ENCODE data around the gene ZDHHC17.

Gene ZDHHC17

DNA sequence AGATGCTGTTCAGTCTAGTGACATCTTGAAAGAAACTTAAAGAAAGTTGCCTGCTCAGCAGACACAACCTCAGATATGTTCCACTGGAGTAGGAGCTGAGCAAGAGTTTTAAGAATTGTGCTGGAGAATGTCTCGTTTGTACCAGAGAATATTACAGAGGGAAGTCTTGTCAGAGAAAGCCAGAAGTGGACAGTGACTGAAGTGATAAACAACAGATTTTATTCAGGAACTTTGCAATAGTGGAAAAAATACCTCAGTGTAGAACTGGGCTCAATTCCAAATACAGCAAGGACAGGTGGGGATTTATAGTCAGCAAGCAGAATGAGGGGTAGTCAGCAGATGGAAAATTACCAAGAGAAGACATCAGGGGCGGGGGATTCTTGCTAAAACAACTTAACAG lies 18.6 kb downstream of the ZDHHC17 start:
- TF ChIP-seq FOXM1 (IDR thresholded peaks at IDR 0.05; ENCODE audit: borderline replicate concordance, low read depth) (no peak), NFIC (IDR thresholded peaks at IDR 0.05) (no peak)
- TF ChIP-seq, protein P1, sequence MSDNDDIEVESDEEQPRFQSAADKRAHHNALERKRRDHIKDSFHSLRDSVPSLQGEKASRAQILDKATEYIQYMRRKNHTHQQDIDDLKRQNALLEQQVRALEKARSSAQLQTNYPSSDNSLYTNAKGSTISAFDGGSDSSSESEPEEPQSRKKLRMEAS (IDR thresholded peaks at IDR 0.05) = no peak

DNA sequence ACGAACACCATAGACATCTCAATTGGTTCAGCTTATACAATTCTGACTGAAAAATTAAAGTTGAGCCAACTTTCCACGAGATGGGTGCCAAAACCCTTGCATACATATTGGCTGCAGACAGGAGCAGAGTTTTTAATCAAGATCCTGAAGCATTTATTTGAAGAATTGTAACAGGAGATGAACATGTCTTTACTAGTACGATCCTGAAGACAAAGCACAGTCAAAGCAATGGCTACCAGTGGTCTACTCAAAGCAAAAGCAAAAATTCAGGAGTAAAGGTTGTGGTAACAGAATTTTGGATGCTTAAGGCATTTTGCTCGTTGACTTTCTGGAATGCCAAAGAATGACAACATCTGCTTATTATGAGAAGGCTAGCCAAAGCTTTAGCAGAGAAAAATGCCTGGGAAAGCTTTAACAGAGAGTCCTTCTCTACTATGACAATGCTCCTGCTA lies 20.7 kb downstream of the ZDHHC17 start:
- no peak for TF ChIP-seq CEBPB (IDR thresholded peaks at IDR 0.05)
- no peak for TF ChIP-seq CREB1 (IDR thresholded peaks at IDR 0.05; ENCODE audit: low read depth)
- TF ChIP-seq TEAD4 (IDR thresholded peaks at IDR 0.05) = no peak
- TF ChIP-seq YY1 (IDR thresholded peaks at IDR 0.05; ENCODE audit: low read depth) = no peak

DNA sequence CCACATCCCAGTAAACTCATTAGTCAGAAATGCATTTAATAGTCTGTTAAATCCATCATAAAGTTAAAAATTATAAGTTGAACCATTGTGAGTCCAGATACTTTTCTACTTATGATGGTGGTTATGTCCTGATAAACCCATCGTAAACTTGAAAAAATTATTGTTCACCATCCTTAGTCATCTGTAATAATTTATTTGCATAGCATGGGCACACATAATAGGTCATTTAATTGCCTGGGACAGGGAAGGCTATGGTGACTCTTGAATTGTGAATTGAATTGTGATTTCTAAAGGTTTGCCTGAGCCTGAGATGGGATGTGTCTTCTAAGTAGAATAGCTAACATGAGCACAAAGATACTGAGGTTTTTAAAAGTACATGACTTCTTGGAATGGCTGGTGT lies 21.5 kb downstream of the ZDHHC17 start:
- TF ChIP-seq, protein P2, sequence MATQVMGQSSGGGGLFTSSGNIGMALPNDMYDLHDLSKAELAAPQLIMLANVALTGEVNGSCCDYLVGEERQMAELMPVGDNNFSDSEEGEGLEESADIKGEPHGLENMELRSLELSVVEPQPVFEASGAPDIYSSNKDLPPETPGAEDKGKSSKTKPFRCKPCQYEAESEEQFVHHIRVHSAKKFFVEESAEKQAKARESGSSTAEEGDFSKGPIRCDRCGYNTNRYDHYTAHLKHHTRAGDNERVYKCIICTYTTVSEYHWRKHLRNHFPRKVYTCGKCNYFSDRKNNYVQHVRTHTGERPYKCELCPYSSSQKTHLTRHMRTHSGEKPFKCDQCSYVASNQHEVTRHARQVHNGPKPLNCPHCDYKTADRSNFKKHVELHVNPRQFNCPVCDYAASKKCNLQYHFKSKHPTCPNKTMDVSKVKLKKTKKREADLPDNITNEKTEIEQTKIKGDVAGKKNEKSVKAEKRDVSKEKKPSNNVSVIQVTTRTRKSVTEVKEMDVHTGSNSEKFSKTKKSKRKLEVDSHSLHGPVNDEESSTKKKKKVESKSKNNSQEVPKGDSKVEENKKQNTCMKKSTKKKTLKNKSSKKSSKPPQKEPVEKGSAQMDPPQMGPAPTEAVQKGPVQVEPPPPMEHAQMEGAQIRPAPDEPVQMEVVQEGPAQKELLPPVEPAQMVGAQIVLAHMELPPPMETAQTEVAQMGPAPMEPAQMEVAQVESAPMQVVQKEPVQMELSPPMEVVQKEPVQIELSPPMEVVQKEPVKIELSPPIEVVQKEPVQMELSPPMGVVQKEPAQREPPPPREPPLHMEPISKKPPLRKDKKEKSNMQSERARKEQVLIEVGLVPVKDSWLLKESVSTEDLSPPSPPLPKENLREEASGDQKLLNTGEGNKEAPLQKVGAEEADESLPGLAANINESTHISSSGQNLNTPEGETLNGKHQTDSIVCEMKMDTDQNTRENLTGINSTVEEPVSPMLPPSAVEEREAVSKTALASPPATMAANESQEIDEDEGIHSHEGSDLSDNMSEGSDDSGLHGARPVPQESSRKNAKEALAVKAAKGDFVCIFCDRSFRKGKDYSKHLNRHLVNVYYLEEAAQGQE (IDR thresholded peaks at IDR 0.05; ENCODE audit: low read depth) = no peak
- TF ChIP-seq CEBPB (IDR thresholded peaks at IDR 0.05) = no peak

DNA sequence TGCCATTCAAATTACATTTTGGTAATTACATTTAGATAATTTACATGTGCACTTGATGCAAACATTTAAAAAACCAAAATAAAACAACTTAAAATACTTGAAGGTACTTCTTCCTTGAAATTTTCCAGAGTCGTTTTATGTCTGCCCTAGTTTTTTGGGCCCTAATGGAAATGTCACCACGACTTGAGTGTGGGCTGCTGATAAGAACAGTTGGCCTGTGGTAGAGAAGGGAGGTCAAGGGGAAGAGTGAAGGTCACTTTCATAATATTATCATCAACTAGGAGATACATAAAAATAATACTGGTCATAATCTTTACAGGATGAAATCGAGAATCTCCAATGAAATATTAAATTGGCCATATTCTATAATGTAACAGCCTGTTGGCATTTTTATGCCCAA lies 23.1 kb downstream of the ZDHHC17 start:
- TF ChIP-seq TEAD4 (IDR thresholded peaks at IDR 0.05) (no peak), EGR1 (IDR thresholded peaks at IDR 0.05) (no peak), EP300 (IDR thresholded peaks at IDR 0.05; ENCODE audit: borderline replicate concordance) (no peak), CEBPB (IDR thresholded peaks at IDR 0.05) (no peak), YY1 (IDR thresholded peaks at IDR 0.05; ENCODE audit: low read depth) (no peak), RAD21 (IDR thresholded peaks at IDR 0.05; ENCODE audit: low read depth) (no peak), NFIC (IDR thresholded peaks at IDR 0.05) (no peak), FOXM1 (IDR thresholded peaks at IDR 0.05; ENCODE audit: borderline replicate concordance, low read depth) (no peak), TCF12 (IDR thresholded peaks at IDR 0.05; ENCODE audit: low read depth) (no peak), CREB1 (IDR thresholded peaks at IDR 0.05; ENCODE audit: low read depth) (no peak), ZBTB7A (IDR thresholded peaks at IDR 0.05; ENCODE audit: low read depth) (no peak), TAF1 (IDR thresholded peaks at IDR 0.05; ENCODE audit: low read depth) (no peak)
- TF ChIP-seq, protein P1 (IDR thresholded peaks at IDR 0.05) = no peak
- TF ChIP-seq, protein P2 (IDR thresholded peaks at IDR 0.05; ENCODE audit: low read depth) = no peak
- TF ChIP-seq, protein P3, sequence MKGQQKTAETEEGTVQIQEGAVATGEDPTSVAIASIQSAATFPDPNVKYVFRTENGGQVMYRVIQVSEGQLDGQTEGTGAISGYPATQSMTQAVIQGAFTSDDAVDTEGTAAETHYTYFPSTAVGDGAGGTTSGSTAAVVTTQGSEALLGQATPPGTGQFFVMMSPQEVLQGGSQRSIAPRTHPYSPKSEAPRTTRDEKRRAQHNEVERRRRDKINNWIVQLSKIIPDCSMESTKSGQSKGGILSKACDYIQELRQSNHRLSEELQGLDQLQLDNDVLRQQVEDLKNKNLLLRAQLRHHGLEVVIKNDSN (IDR thresholded peaks at IDR 0.05) = no peak

DNA sequence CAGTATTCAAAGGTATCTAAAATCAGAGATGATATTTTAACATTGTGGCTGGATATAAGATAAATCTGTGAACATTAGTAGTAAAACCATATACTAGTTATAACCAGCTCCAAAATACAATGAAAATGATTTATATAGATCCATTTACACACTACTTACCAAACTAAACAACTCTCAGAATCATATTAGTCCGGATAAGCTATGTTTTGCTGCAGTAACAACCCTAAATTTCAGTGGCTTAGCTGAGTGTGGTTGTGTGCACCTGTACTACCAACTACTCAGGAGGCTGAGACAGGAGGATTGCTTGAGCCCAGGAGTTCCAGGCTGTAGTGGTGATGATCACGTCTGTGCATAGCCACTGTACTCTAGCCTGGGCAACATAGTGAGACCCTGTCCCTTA lies 23.8 kb downstream of the ZDHHC17 start:
- TF ChIP-seq ZBTB7A (IDR thresholded peaks at IDR 0.05; ENCODE audit: low read depth) (no peak), RAD21 (IDR thresholded peaks at IDR 0.05; ENCODE audit: low read depth) (no peak), TCF12 (IDR thresholded peaks at IDR 0.05; ENCODE audit: low read depth) (no peak), NFIC (IDR thresholded peaks at IDR 0.05) (no peak), CEBPB (IDR thresholded peaks at IDR 0.05) (no peak)
- TF ChIP-seq, protein P1 (IDR thresholded peaks at IDR 0.05) = no peak
- TF ChIP-seq, protein P2 (IDR thresholded peaks at IDR 0.05; ENCODE audit: low read depth) = no peak

All from Ishikawa (cell line).